Measurements from ENCODE around the gene INO80D.

- TF ChIP-seq, protein P1, sequence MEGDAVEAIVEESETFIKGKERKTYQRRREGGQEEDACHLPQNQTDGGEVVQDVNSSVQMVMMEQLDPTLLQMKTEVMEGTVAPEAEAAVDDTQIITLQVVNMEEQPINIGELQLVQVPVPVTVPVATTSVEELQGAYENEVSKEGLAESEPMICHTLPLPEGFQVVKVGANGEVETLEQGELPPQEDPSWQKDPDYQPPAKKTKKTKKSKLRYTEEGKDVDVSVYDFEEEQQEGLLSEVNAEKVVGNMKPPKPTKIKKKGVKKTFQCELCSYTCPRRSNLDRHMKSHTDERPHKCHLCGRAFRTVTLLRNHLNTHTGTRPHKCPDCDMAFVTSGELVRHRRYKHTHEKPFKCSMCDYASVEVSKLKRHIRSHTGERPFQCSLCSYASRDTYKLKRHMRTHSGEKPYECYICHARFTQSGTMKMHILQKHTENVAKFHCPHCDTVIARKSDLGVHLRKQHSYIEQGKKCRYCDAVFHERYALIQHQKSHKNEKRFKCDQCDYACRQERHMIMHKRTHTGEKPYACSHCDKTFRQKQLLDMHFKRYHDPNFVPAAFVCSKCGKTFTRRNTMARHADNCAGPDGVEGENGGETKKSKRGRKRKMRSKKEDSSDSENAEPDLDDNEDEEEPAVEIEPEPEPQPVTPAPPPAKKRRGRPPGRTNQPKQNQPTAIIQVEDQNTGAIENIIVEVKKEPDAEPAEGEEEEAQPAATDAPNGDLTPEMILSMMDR (IDR thresholded peaks at IDR 0.05), result no peak
- TF ChIP-seq POLR2A (IDR thresholded peaks at IDR 0.05), result no peak
Observed at GRCh38 chr2:206040525-206040924, 45.4 kb downstream of the INO80D start.
